NCI-H510A (cell line): ENCODE results near the gene CMPK1.
A peak's percentile ranks its signal among the peaks of the same experiment; 100 is the strongest.
"Not testable (repeated sequence)": the region's sequence is repeated elsewhere in the genome, so short reads cannot be mapped to it uniquely, and the experiment has no call there.

Experiments
- DNase-seq: peaks from one replicate; lab custom pipeline; 2025; lab: John Stamatoyannopoulos, UW

CMPK1 gene

GRCh38 chr1:47338249-47339077 is 4.9 kb downstream of the CMPK1 start:
- DNase-seq = no peak

- no peak for DNase-seq
Observed at GRCh38 chr1:47340227-47340626, 6.6 kb downstream of the CMPK1 start.

- not testable (repeated sequence) for DNase-seq
Observed at GRCh38 chr1:47346979-47347378, 13.4 kb downstream of the CMPK1 start.

- no peak for DNase-seq
Observed at GRCh38 chr1:47347735-47348134, 14.1 kb downstream of the CMPK1 start.

- DNase-seq = no peak
Observed at GRCh38 chr1:47348246-47348645, 14.7 kb downstream of the CMPK1 start.

- no peak for DNase-seq
Observed at GRCh38 chr1:47351305-47351704, 17.7 kb downstream of the CMPK1 start.

GRCh38 chr1:47361380-47361779 is 27.8 kb downstream of the CMPK1 start:
- no peak for DNase-seq

- DNase-seq = no peak
Observed at GRCh38 chr1:47362828-47363227, 29.2 kb downstream of the CMPK1 start.

- no peak for DNase-seq
Observed at GRCh38 chr1:47367651-47368050, 34.1 kb downstream of the CMPK1 start.

GRCh38 chr1:47371016-47371517 is 37.5 kb downstream of the CMPK1 start:
- no peak for DNase-seq

- no peak for DNase-seq
Observed at GRCh38 chr1:47374501-47374900, 40.9 kb downstream of the CMPK1 start.

- no peak for DNase-seq
Observed at GRCh38 chr1:47378147-47378546, 44.6 kb downstream of the CMPK1 start.

- DNase-seq = no peak
Observed at GRCh38 chr1:47380699-47381098, 47.1 kb downstream of the CMPK1 start.

- no peak for DNase-seq
Observed at GRCh38 chr1:47382399-47382983, 48.9 kb downstream of the CMPK1 start.

- DNase-seq = no peak
Observed at GRCh38 chr1:47384083-47384482, 50.5 kb downstream of the CMPK1 start.

GRCh38 chr1:47385020-47385419 is 51.4 kb downstream of the CMPK1 start:
- no peak for DNase-seq

GRCh38 chr1:47386268-47386667 is 52.7 kb downstream of the CMPK1 start:
- DNase-seq = no peak

- no peak for DNase-seq
Observed at GRCh38 chr1:47388030-47388890, 54.7 kb downstream of the CMPK1 start.

GRCh38 chr1:47388891-47389238 is 55.3 kb downstream of the CMPK1 start:
- peak; percentile 16 for DNase-seq

GRCh38 chr1:47389731-47390130 is 56.1 kb downstream of the CMPK1 start:
- DNase-seq = no peak

- DNase-seq = no peak
Observed at GRCh38 chr1:47390843-47391242, 57.3 kb downstream of the CMPK1 start.

GRCh38 chr1:47393141-47393540 is 59.6 kb downstream of the CMPK1 start:
- DNase-seq = no peak

GRCh38 chr1:47395433-47395832 is 61.8 kb downstream of the CMPK1 start:
- DNase-seq = no peak
